ENCODE results near the gene ANXA8. TPM values are rescaled to one million over a fixed set of nuclear protein-coding genes. Genes with fewer than 3 reads are reported as not detected.
A peak's percentile ranks its signal among the peaks of the same experiment; 100 is the strongest.

Gene ANXA8
- total RNA-seq, 2 experiments from 2014 or later: not detected

DNA sequence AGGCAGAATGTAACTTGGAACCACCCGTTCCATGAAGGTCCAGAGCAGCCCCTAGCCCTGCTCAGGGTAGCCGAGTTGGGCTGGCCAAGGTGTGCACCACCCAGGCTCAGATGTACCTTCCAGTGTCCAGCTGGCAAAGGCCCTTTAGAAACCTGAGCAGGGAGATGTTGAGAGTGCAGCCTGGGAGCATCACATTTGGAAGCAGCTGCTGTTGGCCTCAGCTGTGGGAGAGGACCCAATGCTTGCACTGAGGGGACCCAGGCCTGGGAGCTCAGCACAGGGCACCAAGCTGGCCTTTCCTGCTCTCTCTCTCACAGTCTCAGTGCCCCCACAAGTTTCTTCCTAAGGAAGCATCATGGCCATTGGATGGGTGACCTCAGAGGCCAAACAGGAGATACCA is 33.5 kb downstream of the ANXA8 start:
- peaks cover 5% of the 10 kb centered on the region for H3K4me1 ChIP-seq (ENCODE audit: insufficient read depth, low read length, poor library complexity, severe bottlenecking)
- no peak for DNase-seq (ENCODE audit: low spot score)
- TF ChIP-seq EZH2phosphoT487 (IDR thresholded peaks at IDR 0.05; ENCODE audit: borderline replicate concordance, low read depth, low read length): no peak
- TF ChIP-seq, protein P1, sequence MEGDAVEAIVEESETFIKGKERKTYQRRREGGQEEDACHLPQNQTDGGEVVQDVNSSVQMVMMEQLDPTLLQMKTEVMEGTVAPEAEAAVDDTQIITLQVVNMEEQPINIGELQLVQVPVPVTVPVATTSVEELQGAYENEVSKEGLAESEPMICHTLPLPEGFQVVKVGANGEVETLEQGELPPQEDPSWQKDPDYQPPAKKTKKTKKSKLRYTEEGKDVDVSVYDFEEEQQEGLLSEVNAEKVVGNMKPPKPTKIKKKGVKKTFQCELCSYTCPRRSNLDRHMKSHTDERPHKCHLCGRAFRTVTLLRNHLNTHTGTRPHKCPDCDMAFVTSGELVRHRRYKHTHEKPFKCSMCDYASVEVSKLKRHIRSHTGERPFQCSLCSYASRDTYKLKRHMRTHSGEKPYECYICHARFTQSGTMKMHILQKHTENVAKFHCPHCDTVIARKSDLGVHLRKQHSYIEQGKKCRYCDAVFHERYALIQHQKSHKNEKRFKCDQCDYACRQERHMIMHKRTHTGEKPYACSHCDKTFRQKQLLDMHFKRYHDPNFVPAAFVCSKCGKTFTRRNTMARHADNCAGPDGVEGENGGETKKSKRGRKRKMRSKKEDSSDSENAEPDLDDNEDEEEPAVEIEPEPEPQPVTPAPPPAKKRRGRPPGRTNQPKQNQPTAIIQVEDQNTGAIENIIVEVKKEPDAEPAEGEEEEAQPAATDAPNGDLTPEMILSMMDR (conservative IDR thresholded peaks at IDR 0.05; ENCODE audit: low read length): no peak
- H2AFZ ChIP-seq (ENCODE audit: low read length): no peak overlapping the region
- CTCF ChIA-PET (ENCODE audit: unreplicated experiment): no interaction called here
- intact Hi-C loops (cut with micrococcal nuclease; ENCODE audit: unreplicated experiment): no loop called here
- POLR2A ChIA-PET: no interaction called here
- H4K20me1 ChIP-seq (ENCODE audit: insufficient read depth, low read length): no peaks in the 10 kb centered on the region
- H3K27ac ChIP-seq (ENCODE audit: low read depth, low read length, poor library complexity, severe bottlenecking): no peak overlapping the region
- H3K9me2 ChIP-seq (ENCODE audit: insufficient read depth, low read length): no peaks in the 10 kb centered on the region
- BruUV-seq (replicated peaks): no TSS peak
- no peaks in the 10 kb centered on the region for H3K36me3 ChIP-seq (ENCODE audit: insufficient read depth, low read length)
- no peaks in the 10 kb centered on the region; the same call in 1 of the 2 replicates for H3K9me3 ChIP-seq (ENCODE audit: low read length)
- no peaks in the 10 kb centered on the region for H3K79me2 ChIP-seq (ENCODE audit: insufficient read depth, low read depth, low read length)
- H3K4me2 ChIP-seq (ENCODE audit: low read length): no peak overlapping the region
- H3K4me3 ChIP-seq (ENCODE audit: low read depth, low read length, poor library complexity, severe bottlenecking): no peak overlapping the region

DNA sequence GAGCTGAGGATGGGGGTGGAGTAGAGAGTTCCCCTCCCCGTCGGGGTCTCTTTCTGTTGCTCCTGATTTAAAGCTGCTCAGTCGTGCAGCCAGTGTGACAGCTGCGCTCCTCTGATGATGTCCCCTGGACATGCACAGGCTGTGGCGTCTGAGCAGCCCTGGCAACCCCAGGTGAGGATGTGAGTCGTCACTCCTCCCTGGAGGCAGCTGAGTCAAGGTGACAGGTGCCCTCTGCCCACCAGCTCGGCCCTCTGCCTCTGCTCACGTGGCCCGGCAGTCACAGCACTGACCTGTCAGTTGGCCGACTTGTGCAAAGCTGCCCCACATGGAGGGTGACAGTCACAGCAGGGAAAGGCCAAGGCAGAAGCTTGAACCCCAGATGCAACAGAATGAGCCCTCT is 33.9 kb downstream of the ANXA8 start:
- intact Hi-C loops (cut with micrococcal nuclease; ENCODE audit: unreplicated experiment): no loop called here
- no peak overlapping the region for H3K4me3 ChIP-seq (ENCODE audit: low read depth, low read length, poor library complexity, severe bottlenecking)
- H3K27ac ChIP-seq (ENCODE audit: low read depth, low read length, poor library complexity, severe bottlenecking): no peak overlapping the region
- H3K36me3 ChIP-seq (ENCODE audit: insufficient read depth, low read length): no peaks in the 10 kb centered on the region
- ChIA-PET POLR2A (interaction anchor here (0.5 kb wide), 1 partner anchor 15 kb away, joined by 3 read pairs; no protein-coding TSS in a partner anchor), CTCF (ENCODE audit: unreplicated experiment) (no interaction called here)
- no peak overlapping the region for H2AFZ ChIP-seq (ENCODE audit: low read length)
- BruUV-seq (replicated peaks): no TSS peak
- no peaks in the 10 kb centered on the region for H4K20me1 ChIP-seq (ENCODE audit: insufficient read depth, low read length)
- H3K4me2 ChIP-seq (ENCODE audit: low read length): no peak overlapping the region
- no peaks in the 10 kb centered on the region; the same call in 1 of the 2 replicates for H3K9me3 ChIP-seq (ENCODE audit: low read length)
- H3K79me2 ChIP-seq (ENCODE audit: insufficient read depth, low read depth, low read length): no peaks in the 10 kb centered on the region
- TF ChIP-seq EZH2phosphoT487 (IDR thresholded peaks at IDR 0.05; ENCODE audit: borderline replicate concordance, low read depth, low read length): no peak
- TF ChIP-seq, protein P1 (conservative IDR thresholded peaks at IDR 0.05; ENCODE audit: low read length): no peak
- H3K9me2 ChIP-seq (ENCODE audit: insufficient read depth, low read length): no peaks in the 10 kb centered on the region
- H3K4me1 ChIP-seq (ENCODE audit: insufficient read depth, low read length, poor library complexity, severe bottlenecking): peaks cover 5% of the 10 kb centered on the region
- no peak for DNase-seq (ENCODE audit: low spot score)

DNA sequence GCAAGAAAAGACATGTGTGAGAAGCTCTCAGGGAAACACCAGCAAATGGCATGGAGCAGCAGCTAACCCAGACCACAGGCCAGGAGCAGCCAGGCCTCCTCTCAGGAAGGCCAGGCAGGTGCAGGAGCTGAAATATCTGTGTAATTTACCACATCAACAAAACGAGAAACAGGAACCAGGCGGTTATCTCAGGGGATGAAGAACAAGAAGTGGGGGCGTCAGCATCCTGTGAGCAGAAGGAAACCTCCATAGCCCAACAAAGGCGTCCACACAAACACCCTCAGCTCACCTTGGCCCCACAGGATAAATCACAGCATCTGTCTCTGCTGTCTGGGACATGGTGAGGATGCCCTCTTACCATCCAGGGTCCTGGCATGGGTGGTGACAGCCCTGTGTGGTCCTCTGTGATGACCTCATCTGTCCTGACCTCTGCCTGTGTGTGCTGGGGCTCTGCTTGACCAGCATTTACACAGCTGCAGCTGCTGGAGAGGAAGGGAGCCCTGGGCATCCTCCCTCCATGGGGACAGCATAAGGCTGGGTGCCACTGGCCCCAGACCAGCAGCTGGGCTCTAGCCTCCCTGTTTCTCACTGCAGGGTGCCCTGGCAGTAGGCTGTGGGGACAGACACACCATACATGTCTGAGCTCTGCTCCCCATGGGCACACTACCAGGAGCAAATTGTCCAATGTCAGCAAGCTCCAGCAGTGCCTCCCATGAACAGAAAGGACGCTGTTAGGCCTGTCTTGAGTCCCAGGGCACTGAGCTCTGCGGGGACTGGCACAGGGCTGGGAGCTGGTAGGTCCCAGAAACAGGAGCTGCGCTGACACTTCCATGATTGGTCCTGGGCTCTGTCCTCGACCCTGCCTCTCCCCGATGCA is 34.6 kb downstream of the ANXA8 start:
- H4K20me1 ChIP-seq (ENCODE audit: insufficient read depth, low read length): no peaks in the 10 kb centered on the region
- intact Hi-C loops (cut with micrococcal nuclease; ENCODE audit: unreplicated experiment): no loop called here

More for the DNA sequence above, 34.6 kb downstream of the ANXA8 start:
- H3K4me2 ChIP-seq (ENCODE audit: low read length): peak overlapping the region; percentile 12; the same call in 1 of the 2 replicates
- H3K36me3 ChIP-seq (ENCODE audit: insufficient read depth, low read length): no peaks in the 10 kb centered on the region
- no peaks in the 10 kb centered on the region for H3K9me2 ChIP-seq (ENCODE audit: insufficient read depth, low read length)
- no TSS peak for BruUV-seq (replicated peaks)
- H2AFZ ChIP-seq (ENCODE audit: low read length): 0 out of 2 replicates have a peak overlapping the region, but pooled peaks have one; percentile 13
- peak; percentile 53 for DNase-seq (ENCODE audit: low spot score)
- TF ChIP-seq, protein P1 (conservative IDR thresholded peaks at IDR 0.05; ENCODE audit: low read length): no peak
- no peak for TF ChIP-seq EZH2phosphoT487 (IDR thresholded peaks at IDR 0.05; ENCODE audit: borderline replicate concordance, low read depth, low read length)
- H3K9me3 ChIP-seq (ENCODE audit: low read length): no peaks in the 10 kb centered on the region; the same call in 1 of the 2 replicates
- peaks cover 5% of the 10 kb centered on the region for H3K4me1 ChIP-seq (ENCODE audit: insufficient read depth, low read length, poor library complexity, severe bottlenecking)
- H3K4me3 ChIP-seq (ENCODE audit: low read depth, low read length, poor library complexity, severe bottlenecking): no peak overlapping the region
- H3K27ac ChIP-seq (ENCODE audit: low read depth, low read length, poor library complexity, severe bottlenecking): peak overlapping the region; percentile 28
- no peaks in the 10 kb centered on the region for H3K79me2 ChIP-seq (ENCODE audit: insufficient read depth, low read depth, low read length)
- ChIA-PET POLR2A (interaction anchor here (0.5 kb wide), 1 partner anchor 15 kb away, joined by 3 read pairs; no protein-coding TSS in a partner anchor), CTCF (ENCODE audit: unreplicated experiment) (no interaction called here)

Measured in OCI-LY7 (cell line).